HepG2 (cell line): ENCODE data around the gene DNAAF1. TPM values are rescaled to one million over a fixed set of nuclear protein-coding genes. Genes with fewer than 3 reads are reported as not detected.

Source experiments
- ATAC-seq: fragments of 200-7000 bp; cut with Tn5 transposase; 3 replicates; pipeline ENCODE4 v1.9.1; 2020; ENCODE audit warnings: mild to moderate bottlenecking, moderate library complexity
- BruUV-seq: library from RNA; stranded (reverse); fragments of 400-500 nt; replicated peaks from 2 replicates; lab custom pipeline; 2021; lab: Mats Ljungman, UMichigan
- CTCF ChIA-PET: fragments of 300-600 bp; formaldehyde crosslinking; extraction: SDS; loops from one replicate; lab custom pipeline; 2021; ENCODE audit warnings: low total read pairs, inconsistent platforms, low intra/inter-chr PET ratio; lab: Yijun Ruan, JAX
- POLR2A ChIA-PET: fragments of 350-600 bp; sonication (Branson Sonifier 250); formaldehyde crosslinking; loops from one replicate; lab custom pipeline; 2020; ENCODE audit warnings: antibody characterized with exemption, inconsistent platforms; lab: Yijun Ruan, JAX
- DNase-seq: peaks from one replicate; pipeline ENCODE4 v3.0.0-alpha.2; 2015; ENCODE audit warnings: low spot score
- FAIRE-seq: peaks from 3 replicates; lab custom pipeline; 2011; peaks lifted over from hg19 to GRCh38; lab: Jason Lieb, UNC
- H2AFZ ChIP-seq: one replicate; pipeline ENCODE4 v1.6.1; 2011; ENCODE audit warnings: low read length, inconsistent platforms
- H3K27ac ChIP-seq: fragments of 300-600 bp; 3 replicates; pipeline ENCODE4 v1.8.0; 2011; ENCODE audit warnings: mixed run types, mild to moderate bottlenecking, mixed read lengths, low read length, inconsistent platforms; ENCODE audit not compliant: insufficient read depth; ENCODE audit errors: extremely low read length
- H3K27me3 ChIP-seq, 2 experiments: fragments of 200-600 bp in 1 of 2; 2 replicates in 1 of 2; 3 replicates in 1 of 2; pipeline versions ENCODE4 v1.6.0 to v1.8.0; 2011; ENCODE audit warnings: low read length in 2 of 2, mild to moderate bottlenecking in 2 of 2, moderate library complexity in 2 of 2, inconsistent platforms in 1 of 2; ENCODE audit not compliant: insufficient read depth in 2 of 2, control insufficient read depth in 1 of 2
- H3K36me3 ChIP-seq, 2 experiments: fragments of 200-600 bp in 1 of 2; replicated peaks in 1 of 2; 2 replicates in 1 of 2; 3 replicates in 1 of 2; pipeline versions ENCODE4 v1.5.1 to v1.8.0; 2011; ENCODE audit warnings: low read length in 2 of 2, inconsistent platforms in 1 of 2; ENCODE audit not compliant: insufficient read depth in 2 of 2, control insufficient read depth in 1 of 2
- H3K4me1 ChIP-seq: 2 replicates; pipeline ENCODE4 v1.5.1; 2012; ENCODE audit warnings: low read length, inconsistent platforms; ENCODE audit not compliant: insufficient read depth
- H3K4me2 ChIP-seq: 2 replicates; pipeline ENCODE4 v1.6.0; 2011; ENCODE audit warnings: low read depth, low read length, inconsistent platforms
- H3K4me3 ChIP-seq, 3 experiments: fragments of 200-600 bp in 1 of 3; sonication (generic), shearing (Covaris generic) in 1 of 3; replicated peaks in 1 of 3; 2 replicates each; pipeline ENCODE4 v1.5.1; 2011 to 2016; ENCODE audit warnings: low read length in 3 of 3, inconsistent platforms in 2 of 3, low read depth in 2 of 3, mild to moderate bottlenecking in 2 of 3, control low read depth in 1 of 3, mixed read lengths in 1 of 3; ENCODE audit not compliant: insufficient read depth in 1 of 3
- H3K79me2 ChIP-seq: one replicate; pipeline ENCODE4 v1.6.1; 2011; ENCODE audit warnings: low read length, inconsistent platforms; ENCODE audit not compliant: insufficient read depth
- H3K9ac ChIP-seq: 2 replicates; pipeline ENCODE4 v1.6.0; 2011; ENCODE audit warnings: mild to moderate bottlenecking, low read depth, low read length, inconsistent platforms; ENCODE audit not compliant: insufficient read depth
- H3K9me3 ChIP-seq: 2 replicates; pipeline ENCODE4 v1.5.1; 2012; ENCODE audit warnings: mild to moderate bottlenecking, low read length
- H4K20me1 ChIP-seq: 2 replicates; pipeline ENCODE4 v1.6.0; 2011; ENCODE audit warnings: inconsistent platforms, mild to moderate bottlenecking, low read length, moderate library complexity; ENCODE audit not compliant: insufficient read depth
- ELF3 ChIP-seq: IDR thresholded peaks from 2 replicates; pipeline ENCODE4 v1.6.1; 2016; ENCODE audit warnings: missing genetic modification reagents, missing compliant biosample characterization
- POLR2G ChIP-seq: fragments of 200-400 bp; formaldehyde crosslinking; IDR thresholded peaks from 2 replicates; pipeline ENCODE4 v1.6.1; 2018; ENCODE audit warnings: mild to moderate bottlenecking, low read depth, low read length, moderate library complexity
- ZNF160 ChIP-seq: sonication (generic); formaldehyde crosslinking; IDR thresholded peaks from 2 replicates; pipeline ENCODE4 v1.8.0; 2022; ENCODE audit warnings: mild to moderate bottlenecking, inconsistent platforms, missing genetic modification reagents
- ZNF350 ChIP-seq: sonication (generic); formaldehyde crosslinking; IDR thresholded peaks from 2 replicates; pipeline ENCODE4 v1.4.0; 2020; ENCODE audit warnings: mild to moderate bottlenecking, low read depth, missing genetic modification reagents, borderline replicate concordance
- ZNF768 ChIP-seq: sonication (generic); formaldehyde crosslinking; IDR thresholded peaks from 2 replicates; pipeline ENCODE4 v1.4.0; 2020; ENCODE audit warnings: missing genetic modification reagents
- WGBS: methylation state at CpG from one replicate; pipeline ENCODE4 v1.1.6; 2017; ENCODE audit warnings: low lambda C conversion rate; 5-methylcytosine and 5-hydroxymethylcytosine counted together
- in situ Hi-C: cut with HindIII; loops from 2 replicates; pipeline ENCODE4 v1.10.0; 2017; ENCODE audit warnings: low pct_unique_long_range_greater_than_20kb; ENCODE audit not compliant: extremely low pct_ligation_motif_present
- intact Hi-C: fragments of 100-400 bp; cut with micrococcal nuclease; formaldehyde crosslinking; loops from one replicate; pipeline ENCODE4 v1.10.0; 2022; ENCODE audit not compliant: unreplicated experiment
- polyA plus RNA-seq, 8 experiments: library from polyadenylated mRNA; depleted of rRNA in 3 of 8; stranded (reverse) in 7 of 8; unstranded in 1 of 8; fragments of >200 nt; fragmentation: Illumina TruSeq in 4 of 8; extraction: Trizol in 4 of 8; gene quantifications; 2 replicates each; pipeline versions ENCODE4 v1.2.1 to v1.2.3, GENCODE V29; 2011 to 2016; ENCODE audit warnings: low read depth in 4 of 8, missing spikeins in 1 of 8, mixed read lengths in 1 of 8; ENCODE audit not compliant: insufficient read depth in 1 of 8
- total RNA-seq, 5 experiments: library from RNA; depleted of rRNA; stranded (reverse); fragments of >200 nt; fragmentation: Illumina TruSeq; extraction: Trizol; gene quantifications; 2 replicates each; pipeline ENCODE4 v1.2.3, GENCODE V29; 2016; ENCODE audit warnings: low read depth in 1 of 5

The DNAAF1 gene
- total and polyA plus RNA-seq, 2 of the 13 experiments (the other 11 are each of a cell fraction or from before 2014, with no cell fraction given): 0.04 TPM; not detected in 1

- no peaks in the 10 kb centered on the region for H3K79me2 ChIP-seq
- H3K36me3 ChIP-seq: no peaks in the 10 kb centered on the region
- no peak for DNase-seq
- CTCF ChIA-PET: no interaction called here
- H3K4me2 ChIP-seq: no peak overlapping the region
- TF ChIP-seq ZNF768 (CRISPR knock-in tag) (peak; percentile 84), POLR2G (no peak), ELF3 (CRISPR knock-in tag) (no peak), ZNF160 (no peak)
- H3K27me3 ChIP-seq: peaks cover 4 to 57% of the 10 kb centered on the region in 2 experiments; a peak in 4 of 5 replicates
- no peak overlapping the region for H2AFZ ChIP-seq
- no peaks in the 10 kb centered on the region for H3K9me3 ChIP-seq
- BruUV-seq: no TSS peak
- no peak for ATAC-seq
- intact Hi-C loops (no loop called here), in situ Hi-C loops (no loop called here)
- FAIRE-seq: no peak
- no peak overlapping the region for H3K27ac ChIP-seq
- no peaks in the 10 kb centered on the region for H4K20me1 ChIP-seq
- H3K9ac ChIP-seq: no peak overlapping the region
- WGBS: 15% methylated on average over 3 of the region's 3 CpGs
- POLR2A ChIA-PET: no interaction called here
- no peak overlapping the region for H3K4me3 ChIP-seq
- peaks cover 5% of the 10 kb centered on the region; the same call in 1 of the 2 replicates for H3K4me1 ChIP-seq
Observed at GRCh38 chr16:84224554-84224953, 79.4 kb downstream of the DNAAF1 start.

- FAIRE-seq (no peak), DNase-seq (no peak)
- intact Hi-C loops: no loop called here
- peak; percentile 91 for TF ChIP-seq ZNF768 (CRISPR knock-in tag)
- TF ChIP-seq ZNF350 (CRISPR knock-in tag): no peak
- TF ChIP-seq, all 625 proteins: peak for 1
- in situ Hi-C loops: no loop called here
- H3K36me3 ChIP-seq: no peaks in the 10 kb centered on the region
- H3K4me3 ChIP-seq: no peak overlapping the region
- no peak overlapping the region for H2AFZ ChIP-seq
- H3K79me2 ChIP-seq: no peaks in the 10 kb centered on the region
- CTCF ChIA-PET: no interaction called here
- H3K27me3 ChIP-seq: peaks cover 4 to 59% of the 10 kb centered on the region in 2 experiments; a peak in 4 of 5 replicates
- BruUV-seq: no TSS peak
- ATAC-seq: no peak
- H3K9ac ChIP-seq: no peak overlapping the region
- POLR2A ChIA-PET: no interaction called here
- H3K9me3 ChIP-seq: no peaks in the 10 kb centered on the region
- H3K4me2 ChIP-seq: no peak overlapping the region
- peaks cover 5% of the 10 kb centered on the region; the same call in 1 of the 2 replicates for H3K4me1 ChIP-seq
- WGBS: 0% methylated on average over 2 of the region's 3 CpGs
- H3K27ac ChIP-seq: no peak overlapping the region
- H4K20me1 ChIP-seq: no peaks in the 10 kb centered on the region
Observed at GRCh38 chr16:84225126-84225525, 80.0 kb downstream of the DNAAF1 start.
